Measurements from ENCODE around the gene DNAJC15. TPM values are rescaled to one million over a fixed set of nuclear protein-coding genes. Genes with fewer than 3 reads are reported as not detected.
"Not testable (repeated sequence)": the region's sequence is repeated elsewhere in the genome, so short reads cannot be mapped to it uniquely, and the experiment has no call there.

DNAJC15 gene
- 22.9 and 23.0 TPM in 2 replicates for total RNA-seq (2014; rRNA removed; shearing (Covaris generic))

DNA sequence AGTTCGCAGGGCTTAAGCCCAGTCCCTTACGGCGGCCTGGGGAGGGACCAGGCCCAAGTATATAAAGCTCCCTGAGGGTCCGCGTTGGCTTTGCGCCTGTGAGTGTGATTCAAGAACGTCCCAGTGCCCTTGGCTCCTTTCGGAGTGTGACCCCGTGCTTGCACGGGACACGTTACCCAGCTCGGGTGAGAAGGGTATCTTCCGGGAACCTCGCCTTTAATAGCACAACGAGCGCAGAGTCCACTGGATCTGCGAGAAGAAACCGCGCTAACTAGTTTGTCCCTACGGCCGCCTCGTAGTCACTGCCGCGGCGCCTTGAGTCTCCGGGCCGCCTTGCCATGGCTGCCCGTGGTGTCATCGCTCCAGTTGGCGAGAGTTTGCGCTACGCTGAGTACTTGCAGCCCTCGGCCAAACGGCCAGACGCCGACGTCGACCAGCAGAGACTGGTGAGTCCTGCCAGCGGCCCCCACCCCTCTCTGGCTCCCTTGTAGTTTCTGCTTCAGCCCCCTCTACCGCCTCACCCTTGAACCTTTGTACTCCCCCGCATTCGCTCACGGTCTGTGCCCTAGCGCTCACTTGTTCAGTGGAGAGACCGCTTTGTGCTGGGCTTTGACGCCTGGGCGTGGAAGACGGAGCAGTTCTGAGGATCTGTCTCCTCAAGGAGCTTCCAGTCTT lies at the start of gene DNAJC15:
TSS of gene DNAJC15 (plus strand) at position 298 of the 675 bp plus-strand sequence. CDS start at position 339, 41 bp downstream.
- peak; percentile 42 for DNase-seq (ENCODE audit: low spot score)

DNA sequence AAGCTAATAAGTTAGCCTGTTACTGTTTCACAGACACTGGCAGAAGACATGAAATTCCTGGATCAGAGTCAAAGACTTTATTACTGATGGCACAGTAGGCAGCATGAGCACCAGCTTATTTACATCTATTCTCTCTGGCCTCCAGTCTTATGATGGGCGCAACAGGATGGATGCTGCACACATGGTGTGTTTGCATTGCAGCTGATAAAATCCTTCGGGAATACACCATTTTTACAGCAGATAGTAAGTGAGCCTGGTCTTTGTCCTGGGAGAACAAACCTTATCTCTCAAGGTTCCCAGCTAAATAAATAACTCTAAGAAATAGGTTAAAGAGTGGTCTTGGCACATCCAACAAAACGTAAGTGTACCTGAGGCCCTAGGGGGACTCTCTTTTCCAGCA lies 47.3 kb upstream of the DNAJC15 start:
- DNase-seq (ENCODE audit: low spot score) = no peak

GRCh38 chr13:42977219-42977659 lies 46.1 kb upstream of the DNAJC15 start:
- DNase-seq (ENCODE audit: low spot score) = no peak

- DNase-seq (ENCODE audit: low spot score) = no peak
Measured at GRCh38 chr13:42981317-42981716, 42.1 kb upstream of the DNAJC15 start.

DNA sequence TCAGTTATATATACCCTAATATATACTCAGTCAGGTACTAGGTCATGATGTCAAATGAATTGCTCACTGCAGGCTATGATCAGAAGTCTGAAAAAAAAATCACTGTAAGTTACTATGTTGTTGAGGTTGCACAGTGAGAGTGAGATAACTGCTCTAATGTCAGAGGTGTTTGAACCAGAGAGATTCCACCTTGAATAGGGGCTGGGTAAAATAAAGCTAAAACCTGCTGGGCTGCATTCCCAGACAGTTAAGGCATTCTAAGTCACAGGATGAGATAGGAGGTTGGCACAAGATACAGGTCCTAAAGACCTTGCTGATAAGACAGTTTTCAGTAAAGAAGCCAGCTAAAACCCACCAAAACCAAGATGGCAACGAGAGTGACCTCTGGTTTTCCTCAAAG lies 41.5 kb upstream of the DNAJC15 start:
- DNase-seq (ENCODE audit: low spot score) = no peak

GRCh38 chr13:42984026-42984425 lies 39.4 kb upstream of the DNAJC15 start:
- DNase-seq (ENCODE audit: low spot score) = no peak

DNA sequence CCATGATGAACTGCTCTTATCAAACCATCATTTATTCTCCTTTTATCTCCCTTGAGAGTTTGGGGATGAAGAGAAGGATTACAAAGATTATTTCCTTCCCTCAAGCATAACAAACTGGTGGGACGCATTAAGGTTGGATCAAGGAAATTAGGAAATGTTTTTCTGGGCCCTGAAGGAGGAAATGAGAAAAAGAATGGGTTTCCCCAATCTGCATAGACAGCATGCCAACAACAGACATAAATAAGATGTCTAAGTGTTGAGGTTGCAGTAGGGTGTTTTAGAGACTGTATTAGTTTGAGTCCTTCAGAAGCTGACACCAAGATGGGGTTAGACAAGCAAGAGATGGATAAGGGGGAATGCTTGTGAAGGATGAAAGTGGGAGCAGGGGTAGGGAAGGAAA lies 38.7 kb upstream of the DNAJC15 start:
- no peak for DNase-seq (ENCODE audit: low spot score)

GRCh38 chr13:42985312-42986175 lies 37.8 kb upstream of the DNAJC15 start:
- DNase-seq (ENCODE audit: low spot score) = no peak

DNA sequence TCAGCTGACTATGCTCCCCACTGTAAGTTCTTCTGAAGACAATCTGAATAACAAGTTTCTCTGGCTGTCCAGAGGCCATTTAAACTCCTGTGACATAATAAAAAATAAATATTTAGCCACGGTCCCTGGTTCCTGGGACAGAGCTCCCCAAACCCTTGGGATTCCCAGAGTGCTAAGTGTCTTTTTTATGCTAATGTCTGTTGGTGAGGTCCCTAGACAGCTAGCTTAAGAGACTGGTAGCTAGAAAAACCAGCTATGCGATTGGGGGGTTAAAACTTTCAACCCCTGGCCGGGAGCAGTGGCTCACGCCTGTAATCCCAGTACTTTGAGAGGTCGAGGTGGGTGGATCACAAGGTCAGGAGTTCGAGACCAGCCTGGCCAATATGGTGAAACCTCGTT lies 37.2 kb upstream of the DNAJC15 start:
- no peak for DNase-seq (ENCODE audit: low spot score)

- no peak for DNase-seq (ENCODE audit: low spot score)
Measured at GRCh38 chr13:42990291-42991232, 32.8 kb upstream of the DNAJC15 start.

- not testable (repeated sequence) for DNase-seq (ENCODE audit: low spot score)
Measured at GRCh38 chr13:42991233-42991897, 32.0 kb upstream of the DNAJC15 start.

DNA sequence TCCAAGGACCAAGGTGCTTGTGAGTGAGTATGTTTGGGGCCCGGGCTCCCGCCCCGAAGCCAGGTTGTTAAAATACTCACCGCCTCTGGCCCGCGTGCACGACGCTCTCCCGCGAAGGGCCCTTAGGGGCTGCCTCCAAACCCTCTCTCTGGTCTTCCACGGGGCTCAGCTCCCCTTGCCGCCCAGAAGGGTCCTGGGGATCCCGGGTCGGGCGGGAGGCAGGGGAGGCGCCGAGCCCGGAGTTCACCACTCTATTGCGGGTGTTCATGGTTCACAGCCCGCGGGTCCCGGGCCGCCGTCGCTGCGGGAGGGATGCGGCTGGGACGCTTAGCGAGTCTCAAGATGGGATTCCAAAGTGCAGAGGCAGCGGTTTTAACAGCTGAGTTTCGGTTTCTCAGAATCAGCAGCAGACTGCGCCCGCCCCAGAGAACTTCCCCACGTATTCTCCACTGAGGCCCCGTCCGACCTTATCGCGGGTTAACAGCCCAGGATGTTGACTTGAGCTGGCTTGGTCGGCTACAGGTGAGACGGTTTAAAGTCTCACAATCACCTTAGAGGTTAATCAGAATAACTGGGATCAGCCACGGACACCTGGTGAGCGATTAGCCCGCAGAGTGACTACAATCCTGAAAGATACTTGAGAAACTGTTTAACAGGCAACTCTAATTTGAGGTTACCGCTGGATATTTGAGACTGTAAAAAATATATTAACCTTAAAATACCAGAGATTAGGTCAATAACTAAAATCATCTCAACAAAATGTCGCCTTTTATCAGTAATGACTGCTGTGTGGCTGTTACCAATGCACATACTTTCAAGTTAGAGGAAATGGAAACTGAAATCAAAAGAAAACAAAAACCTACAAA lies 31.3 kb upstream of the DNAJC15 start, which contains the start of gene EPSTI1:
TSS of gene EPSTI1 (minus strand) at position 344 of the 866 bp plus-strand sequence. CDS start at position 268, 76 bp downstream.
- DNase-seq (ENCODE audit: low spot score) = peak; percentile 25

- no peak for DNase-seq (ENCODE audit: low spot score)
Measured at GRCh38 chr13:42992764-42993122, 30.6 kb upstream of the DNAJC15 start.

DNA sequence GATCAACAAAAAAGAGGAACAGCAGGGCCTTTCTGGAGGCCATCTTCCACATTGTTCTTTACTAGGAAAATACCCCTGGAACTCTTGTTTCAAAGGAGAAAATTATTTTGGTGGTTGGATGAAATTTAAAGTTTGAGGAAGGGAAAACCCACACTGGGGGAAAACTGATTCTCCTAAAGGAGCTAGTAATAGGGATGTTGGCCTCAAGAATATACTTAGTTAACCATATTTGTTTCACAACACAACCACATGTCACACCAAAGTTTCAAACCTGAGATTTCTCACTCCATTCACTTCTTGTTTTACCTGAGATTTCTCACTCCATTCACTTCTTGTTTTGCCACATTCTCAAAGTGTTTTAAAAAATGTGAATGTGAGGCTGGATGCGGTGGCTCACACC lies 28.5 kb upstream of the DNAJC15 start:
- no peak for DNase-seq (ENCODE audit: low spot score)

DNA sequence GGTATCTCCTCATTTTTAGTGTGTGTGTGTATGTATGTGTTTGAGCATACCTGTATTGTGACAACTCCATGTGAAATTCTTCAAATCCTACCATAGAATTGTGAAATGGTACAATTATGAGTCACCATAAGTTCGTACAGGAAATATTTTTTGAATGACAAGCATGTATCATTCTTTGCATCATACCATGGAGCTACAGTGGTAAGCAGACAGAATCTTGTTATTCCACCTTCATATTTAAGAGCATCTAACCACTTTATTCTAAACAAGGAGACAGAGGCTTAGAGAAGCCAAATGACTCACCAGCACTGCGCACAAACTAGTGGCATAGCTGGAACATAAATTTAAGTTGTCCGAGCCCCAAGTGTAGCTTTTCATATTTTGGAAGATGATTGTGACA lies 26.8 kb upstream of the DNAJC15 start:
- DNase-seq (ENCODE audit: low spot score) = no peak

GRCh38 chr13:42997381-42997780 lies 26.0 kb upstream of the DNAJC15 start:
- DNase-seq (ENCODE audit: low spot score) = no peak

DNA sequence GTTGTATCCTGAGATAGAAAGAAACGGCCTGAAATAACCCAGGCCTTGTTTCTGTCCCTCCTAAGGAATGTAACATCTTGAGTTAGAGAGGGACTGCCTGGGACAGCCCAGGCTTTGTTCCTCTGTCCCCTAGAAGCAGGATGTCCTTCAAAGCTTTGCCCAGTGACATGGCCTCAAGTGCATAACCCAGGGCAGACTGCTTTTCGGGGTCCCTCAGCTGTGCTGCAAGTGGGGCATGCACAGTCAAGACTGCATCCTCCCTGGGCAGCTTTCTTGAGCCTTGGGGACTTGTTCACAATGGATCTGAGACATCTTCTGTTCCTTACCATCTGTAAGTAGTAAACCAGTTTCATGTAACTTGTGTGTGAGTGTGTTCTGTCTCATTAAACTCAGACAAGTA lies 23.9 kb upstream of the DNAJC15 start:
- DNase-seq (ENCODE audit: low spot score) = no peak

DNA sequence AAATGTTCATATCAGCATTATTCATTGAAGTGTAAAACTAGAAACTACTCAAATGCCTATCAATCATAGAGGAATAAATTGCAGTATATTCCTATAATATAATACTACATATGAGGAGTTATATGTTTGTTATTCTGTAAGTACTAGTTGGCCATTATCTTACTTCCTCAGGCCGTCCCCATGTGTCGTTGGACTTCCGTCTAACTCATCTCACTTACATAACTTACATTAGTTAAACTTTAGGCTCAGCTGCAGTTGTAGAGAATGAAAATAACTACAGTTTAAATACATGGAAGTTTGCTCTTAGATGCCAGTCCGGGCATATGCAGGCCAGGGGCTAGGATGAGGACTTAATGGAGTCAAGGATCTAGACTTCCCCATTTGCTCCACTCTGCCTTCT lies 22.7 kb upstream of the DNAJC15 start:
- DNase-seq (ENCODE audit: low spot score) = no peak

- DNase-seq (ENCODE audit: low spot score) = no peak
Measured at GRCh38 chr13:43002021-43002420, 21.4 kb upstream of the DNAJC15 start.

- no peak for DNase-seq (ENCODE audit: low spot score)
Measured at GRCh38 chr13:43003010-43003409, 20.4 kb upstream of the DNAJC15 start.

All from H4 (cell line).